GM13976 (cell line): ENCODE data around the gene FLVCR1.

Experiments
- DNase-seq: peaks from one replicate; pipeline ENCODE4 v3.0.0; 2012; ENCODE audit warnings: low spot score
- in situ Hi-C: fragments of 300-500 bp; cut with MboI; formaldehyde crosslinking; loops from one replicate; pipeline ENCODE4 v1.12.0; 2022; ENCODE audit warnings: low sequenced_read_pairs, mixed read lengths, inconsistent platforms; ENCODE audit not compliant: unreplicated experiment
- TF ChIP-seq, protein P1 (sequence below): IDR thresholded peaks from 2 replicates; pipeline ENCODE4 v1.5.1; 2012; ENCODE audit warnings: borderline replicate concordance, mild to moderate bottlenecking; ENCODE audit not compliant: insufficient read depth; ENCODE audit errors: extremely low read depth, missing control alignments, control extremely low read depth

The FLVCR1 gene

GRCh38 chr1:212945056-212945455 is 87.0 kb downstream of the FLVCR1 start:
- DNase-seq = no peak
- in situ Hi-C loops = no loop called here
- TF ChIP-seq, protein P1, sequence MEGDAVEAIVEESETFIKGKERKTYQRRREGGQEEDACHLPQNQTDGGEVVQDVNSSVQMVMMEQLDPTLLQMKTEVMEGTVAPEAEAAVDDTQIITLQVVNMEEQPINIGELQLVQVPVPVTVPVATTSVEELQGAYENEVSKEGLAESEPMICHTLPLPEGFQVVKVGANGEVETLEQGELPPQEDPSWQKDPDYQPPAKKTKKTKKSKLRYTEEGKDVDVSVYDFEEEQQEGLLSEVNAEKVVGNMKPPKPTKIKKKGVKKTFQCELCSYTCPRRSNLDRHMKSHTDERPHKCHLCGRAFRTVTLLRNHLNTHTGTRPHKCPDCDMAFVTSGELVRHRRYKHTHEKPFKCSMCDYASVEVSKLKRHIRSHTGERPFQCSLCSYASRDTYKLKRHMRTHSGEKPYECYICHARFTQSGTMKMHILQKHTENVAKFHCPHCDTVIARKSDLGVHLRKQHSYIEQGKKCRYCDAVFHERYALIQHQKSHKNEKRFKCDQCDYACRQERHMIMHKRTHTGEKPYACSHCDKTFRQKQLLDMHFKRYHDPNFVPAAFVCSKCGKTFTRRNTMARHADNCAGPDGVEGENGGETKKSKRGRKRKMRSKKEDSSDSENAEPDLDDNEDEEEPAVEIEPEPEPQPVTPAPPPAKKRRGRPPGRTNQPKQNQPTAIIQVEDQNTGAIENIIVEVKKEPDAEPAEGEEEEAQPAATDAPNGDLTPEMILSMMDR = no peak

- no peak for DNase-seq
- in situ Hi-C loops = no loop called here
- TF ChIP-seq, protein P1 = no peak
These were observed 87.5 kb downstream of the FLVCR1 start for GRCh38 chr1:212945463-212946160.

DNA sequence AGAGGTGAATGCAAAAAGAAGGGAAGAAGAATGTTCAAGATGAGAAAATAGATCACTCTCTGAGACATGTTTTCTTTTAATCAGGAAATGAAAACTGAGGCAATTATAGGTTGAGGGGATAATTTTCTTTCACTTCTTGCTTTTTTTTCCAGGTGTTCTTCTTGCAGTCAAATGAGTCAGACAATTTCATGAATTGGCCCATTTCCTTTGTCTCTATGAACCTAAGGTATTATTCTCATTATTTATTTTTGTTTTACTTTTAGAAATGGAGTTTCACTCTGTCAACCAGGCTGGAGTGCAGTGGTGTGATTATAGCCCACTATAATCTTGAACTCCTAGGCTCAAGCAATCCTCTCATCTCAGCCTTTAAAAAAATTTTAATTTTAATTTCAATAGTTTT is 88.8 kb downstream of the FLVCR1 start:
- TF ChIP-seq, protein P1 = no peak
- DNase-seq = no peak
- in situ Hi-C loops = no loop called here
